Epidermal melanocyte (primary cell): ENCODE measurements around the gene TNNI3K.
"Not testable (repeated sequence)": the region's sequence is repeated elsewhere in the genome, so short reads cannot be mapped to it uniquely, and the experiment has no call there.

Experiments used
- DNase-seq: peaks from one replicate; pipeline ENCODE4 v3.0.0; 2011; ENCODE audit warnings: low spot score; ENCODE audit not compliant: insufficient read length

The TNNI3K gene, protein sequence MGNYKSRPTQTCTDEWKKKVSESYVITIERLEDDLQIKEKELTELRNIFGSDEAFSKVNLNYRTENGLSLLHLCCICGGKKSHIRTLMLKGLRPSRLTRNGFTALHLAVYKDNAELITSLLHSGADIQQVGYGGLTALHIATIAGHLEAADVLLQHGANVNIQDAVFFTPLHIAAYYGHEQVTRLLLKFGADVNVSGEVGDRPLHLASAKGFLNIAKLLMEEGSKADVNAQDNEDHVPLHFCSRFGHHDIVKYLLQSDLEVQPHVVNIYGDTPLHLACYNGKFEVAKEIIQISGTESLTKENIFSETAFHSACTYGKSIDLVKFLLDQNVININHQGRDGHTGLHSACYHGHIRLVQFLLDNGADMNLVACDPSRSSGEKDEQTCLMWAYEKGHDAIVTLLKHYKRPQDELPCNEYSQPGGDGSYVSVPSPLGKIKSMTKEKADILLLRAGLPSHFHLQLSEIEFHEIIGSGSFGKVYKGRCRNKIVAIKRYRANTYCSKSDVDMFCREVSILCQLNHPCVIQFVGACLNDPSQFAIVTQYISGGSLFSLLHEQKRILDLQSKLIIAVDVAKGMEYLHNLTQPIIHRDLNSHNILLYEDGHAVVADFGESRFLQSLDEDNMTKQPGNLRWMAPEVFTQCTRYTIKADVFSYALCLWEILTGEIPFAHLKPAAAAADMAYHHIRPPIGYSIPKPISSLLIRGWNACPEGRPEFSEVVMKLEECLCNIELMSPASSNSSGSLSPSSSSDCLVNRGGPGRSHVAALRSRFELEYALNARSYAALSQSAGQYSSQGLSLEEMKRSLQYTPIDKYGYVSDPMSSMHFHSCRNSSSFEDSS

DNA sequence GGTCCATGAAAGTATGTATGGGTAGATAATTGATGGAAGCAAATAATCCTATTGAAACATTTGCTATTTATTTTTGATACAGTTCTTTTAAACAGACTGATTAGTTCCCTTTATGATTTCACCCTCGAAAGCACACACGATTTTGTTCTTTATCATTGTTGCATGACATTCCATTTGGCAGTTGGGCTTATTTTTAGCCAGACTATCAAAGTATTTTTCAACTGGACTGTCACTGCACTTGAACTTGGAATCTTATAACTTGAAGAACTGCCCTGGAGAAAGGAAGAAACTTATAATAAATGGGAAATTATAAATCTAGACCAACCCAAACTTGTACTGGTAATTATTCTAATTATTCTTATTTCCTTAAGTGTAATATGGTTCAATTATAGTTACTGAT, at the start of gene TNNI3K:
Gene TNNI3K (plus strand): TSS at position 235 of the 400 bp plus-strand sequence. CDS start 65 bp downstream, at position 300.
- DNase-seq, result no peak

DNA sequence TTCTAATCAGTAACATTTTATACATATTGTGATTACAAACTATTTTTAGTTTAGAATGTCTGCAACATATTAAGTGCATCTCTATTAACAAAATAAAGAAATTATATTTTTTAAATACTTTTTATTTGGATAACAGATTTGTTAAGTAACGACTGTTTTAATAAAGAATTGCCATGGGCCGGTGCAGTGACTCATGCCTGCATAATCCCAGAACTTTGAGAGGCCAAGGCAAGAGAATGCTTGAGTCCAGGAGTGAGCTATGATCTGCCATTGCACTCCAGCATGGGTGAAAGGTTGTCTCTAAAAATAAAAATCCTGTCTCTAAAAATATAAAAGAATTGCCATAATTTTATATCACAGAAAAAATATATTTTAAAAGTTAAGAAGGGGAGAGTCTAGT, 41.3 kb upstream of the TNNI3K start:
- DNase-seq, result no peak

- no peak for DNase-seq
These were observed 39.8 kb upstream of the TNNI3K start for GRCh38 chr1:74195339-74195738.

DNA sequence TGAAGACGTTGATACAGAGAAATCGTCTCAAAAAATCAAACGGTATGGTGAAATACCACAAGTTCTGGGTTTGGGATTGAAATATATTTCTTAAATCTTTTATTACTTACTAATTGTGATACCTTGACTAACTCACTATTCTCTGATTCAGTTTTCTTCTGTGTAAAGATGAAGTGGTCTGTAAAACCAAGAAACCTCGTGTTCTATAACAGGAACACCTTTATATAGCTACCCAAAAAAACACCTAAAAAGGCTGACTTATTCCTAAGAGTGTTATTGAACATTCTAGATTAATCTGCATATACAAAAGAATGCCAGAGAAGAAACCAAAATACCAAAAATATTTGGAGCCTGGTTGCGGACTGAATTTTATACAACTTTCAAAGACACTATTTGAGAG, 37.9 kb upstream of the TNNI3K start:
- no peak for DNase-seq

DNA sequence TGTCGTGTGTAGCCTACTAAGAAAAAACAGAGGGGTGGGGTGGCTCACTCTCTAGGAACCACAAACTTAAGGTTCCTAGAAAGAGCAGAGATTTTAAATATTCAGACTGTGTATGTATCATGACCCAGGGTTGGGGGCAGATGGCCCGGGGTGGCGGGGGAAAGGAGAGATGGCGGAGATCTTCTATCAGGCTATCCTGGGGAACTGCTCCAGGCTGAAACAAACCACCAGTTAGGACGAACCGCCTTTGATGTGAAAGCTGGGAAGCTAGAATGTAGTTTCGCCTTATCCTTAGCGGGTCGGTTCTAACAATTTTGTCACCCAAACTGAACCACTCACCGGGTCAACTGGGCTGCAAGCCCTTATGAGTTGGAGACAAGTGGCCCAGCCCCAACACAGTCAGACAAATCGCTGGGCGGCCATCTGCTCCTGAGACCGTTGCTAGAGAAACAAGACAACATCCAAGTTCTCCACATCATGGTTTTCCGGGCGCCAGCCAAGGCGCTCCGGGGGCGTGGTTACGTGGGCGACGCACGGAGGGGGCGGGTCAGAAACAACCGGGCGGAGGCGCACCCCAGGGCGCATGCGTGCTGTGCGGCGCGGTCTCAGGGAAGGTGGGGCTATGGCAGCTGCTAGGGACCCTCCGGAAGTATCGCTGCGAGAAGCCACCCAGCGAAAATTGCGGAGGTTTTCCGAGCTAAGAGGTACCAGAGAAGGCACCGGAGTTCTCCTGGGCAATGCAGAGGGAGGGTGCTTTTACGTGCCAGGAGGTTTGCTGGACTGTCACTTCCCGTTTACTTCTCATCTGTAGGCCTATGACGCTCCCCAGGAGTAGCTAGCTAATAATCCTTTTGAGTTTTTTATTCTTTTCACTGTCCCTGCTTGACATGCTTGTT, 37.3 kb upstream of the TNNI3K start, which contains the start of the genes FPGT and LRRIQ3:
Gene FPGT (plus strand): TSS at position 586 of the 896 bp plus-strand sequence. CDS start 37 bp downstream, at position 623.
Gene LRRIQ3 (minus strand): TSS at position 520 of the 896 bp plus-strand sequence. CDS start 14,492 bp downstream, outside the sequence.
- DNase-seq, result peak; percentile 92

DNA sequence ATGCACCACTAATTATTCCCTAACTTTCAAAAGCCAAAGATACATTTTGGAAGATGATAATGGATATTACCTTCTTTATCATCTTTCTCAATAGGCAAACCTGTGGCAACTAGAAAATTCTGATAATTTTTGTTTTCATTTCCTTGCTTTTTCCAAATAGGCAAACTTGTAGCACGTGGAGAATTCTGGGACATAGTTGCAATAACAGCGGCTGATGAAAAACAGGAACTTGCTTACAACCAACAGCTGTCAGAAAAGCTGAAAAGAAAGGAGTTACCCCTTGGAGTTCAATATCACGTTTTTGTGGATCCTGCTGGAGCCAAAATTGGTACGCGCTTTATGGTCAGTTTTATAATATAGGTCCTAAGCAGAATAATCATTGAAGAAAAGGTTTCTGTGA, 35.7 kb upstream of the TNNI3K start:
- DNase-seq, result no peak

- DNase-seq, result no peak
These were observed 29.9 kb upstream of the TNNI3K start for GRCh38 chr1:74205266-74205665.

GRCh38 chr1:74215229-74215628, 20.0 kb upstream of the TNNI3K start:
- no peak for DNase-seq

GRCh38 chr1:74222701-74223100, 12.5 kb upstream of the TNNI3K start:
- no peak for DNase-seq

- DNase-seq, result no peak
These were observed 11.7 kb upstream of the TNNI3K start for GRCh38 chr1:74223453-74223852.

DNA sequence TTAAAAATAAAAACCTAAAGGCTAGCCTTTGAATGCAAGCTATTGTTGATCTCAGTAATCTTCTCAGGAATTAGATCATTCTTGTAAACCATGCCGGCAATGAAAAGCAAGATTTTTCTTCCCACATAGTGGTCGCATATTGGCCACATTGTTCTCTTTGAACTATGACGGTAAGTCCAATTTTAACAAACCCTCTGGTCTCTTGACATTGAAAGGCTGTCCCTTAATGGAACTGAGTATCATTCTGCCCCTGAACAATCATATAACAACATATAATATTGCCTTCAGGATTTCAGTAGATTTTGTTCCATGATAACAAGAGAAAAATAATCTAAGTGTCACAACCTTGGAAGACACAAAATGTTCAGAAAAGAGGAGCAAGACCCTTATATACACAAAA, 1.3 kb downstream of the TNNI3K start:
- DNase-seq, result no peak

DNA sequence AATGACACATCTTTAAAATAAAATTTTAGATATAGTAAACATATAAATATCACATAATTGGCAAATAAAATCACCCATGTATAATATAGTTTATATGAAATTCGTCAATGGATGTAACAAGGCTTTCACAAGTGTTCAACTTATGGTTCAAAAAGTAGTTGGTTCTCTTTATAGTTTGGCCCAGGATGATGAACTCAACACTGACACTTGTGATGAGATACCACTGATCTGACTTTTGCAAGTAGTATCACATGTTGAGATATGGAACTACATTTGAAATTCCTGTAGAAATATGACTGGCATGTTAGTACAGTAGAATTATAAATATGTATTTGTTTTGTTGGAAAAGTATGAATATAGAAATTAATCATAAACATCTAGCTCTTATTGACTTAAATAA, 1.8 kb downstream of the TNNI3K start:
- no peak for DNase-seq

DNA sequence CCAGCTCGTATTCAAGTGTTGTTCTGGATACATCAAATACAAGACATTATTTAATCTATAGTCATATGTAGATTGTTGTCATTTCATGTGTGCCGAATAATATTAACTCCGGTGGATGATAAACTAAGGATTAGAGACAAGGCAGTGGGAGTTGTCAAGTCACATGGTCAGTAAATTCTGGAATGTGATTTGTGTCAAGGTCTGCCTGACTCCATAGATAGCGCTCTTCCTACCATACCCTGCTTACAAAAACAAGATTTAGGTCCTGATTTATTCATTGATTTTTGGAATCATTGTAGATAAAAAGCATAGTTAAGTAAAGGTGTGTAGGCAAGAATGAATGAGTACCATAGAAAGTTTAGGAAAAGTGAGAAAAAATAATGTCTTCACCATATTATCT, 2.6 kb downstream of the TNNI3K start:
- no peak for DNase-seq

- no peak for DNase-seq
These were observed 10.1 kb downstream of the TNNI3K start for GRCh38 chr1:74245168-74245772.

- no peak for DNase-seq
These were observed 11.1 kb downstream of the TNNI3K start for GRCh38 chr1:74246315-74246714.

DNA sequence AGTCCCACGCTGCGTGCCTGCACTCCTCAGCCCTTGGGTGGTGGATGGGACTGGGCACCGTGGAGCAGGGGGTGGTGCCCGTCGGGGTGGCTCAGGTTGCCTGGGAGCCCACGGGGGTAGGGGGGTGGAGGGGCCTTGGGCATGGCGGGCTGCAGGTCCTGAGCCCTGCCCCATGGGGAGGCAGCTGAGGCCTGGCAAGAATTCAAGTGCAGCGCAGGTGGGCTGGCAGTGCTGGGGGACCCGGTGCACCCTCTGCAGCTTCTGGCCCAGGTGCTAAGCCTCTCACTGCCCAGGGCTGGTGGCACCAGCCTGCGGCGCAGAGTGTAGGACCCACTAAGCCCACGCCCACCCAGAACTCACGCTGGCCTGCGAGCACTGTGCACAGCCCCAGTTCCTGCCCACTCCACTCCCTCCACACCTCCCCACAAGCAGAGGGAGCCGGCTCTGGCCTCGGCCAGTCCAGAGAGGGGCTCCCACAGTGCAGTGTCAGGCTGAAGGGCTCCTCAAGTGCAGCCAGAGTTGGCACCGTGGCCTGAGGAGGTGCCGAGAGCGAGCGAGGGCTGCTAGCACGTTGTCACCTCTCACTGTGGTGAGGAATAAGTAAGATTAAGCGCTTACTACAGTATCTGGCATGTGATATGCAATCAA, 12.8 kb downstream of the TNNI3K start:
- DNase-seq, result no peak

- DNase-seq, result not testable (repeated sequence)
These were observed 18.1 kb downstream of the TNNI3K start for GRCh38 chr1:74253243-74253824.

DNA sequence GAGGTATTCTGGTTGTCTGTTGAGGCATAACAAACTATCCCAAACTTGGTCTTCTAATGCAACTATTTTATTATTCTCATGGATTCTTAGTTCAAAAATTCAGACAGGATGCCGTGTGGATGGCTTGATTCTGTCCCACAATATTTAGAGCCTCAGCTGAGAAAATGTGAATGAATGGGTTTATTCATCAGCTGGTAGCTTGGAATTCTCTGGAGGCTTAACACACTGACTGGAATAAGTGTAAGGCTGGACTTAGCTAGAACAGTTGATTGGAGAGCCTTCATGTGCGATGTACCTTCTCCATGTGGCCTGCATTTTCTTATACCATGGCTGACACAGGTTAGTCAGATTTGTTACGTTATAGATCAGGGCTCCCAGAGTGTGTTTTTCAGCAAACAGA, 30.8 kb downstream of the TNNI3K start:
- DNase-seq, result no peak

DNA sequence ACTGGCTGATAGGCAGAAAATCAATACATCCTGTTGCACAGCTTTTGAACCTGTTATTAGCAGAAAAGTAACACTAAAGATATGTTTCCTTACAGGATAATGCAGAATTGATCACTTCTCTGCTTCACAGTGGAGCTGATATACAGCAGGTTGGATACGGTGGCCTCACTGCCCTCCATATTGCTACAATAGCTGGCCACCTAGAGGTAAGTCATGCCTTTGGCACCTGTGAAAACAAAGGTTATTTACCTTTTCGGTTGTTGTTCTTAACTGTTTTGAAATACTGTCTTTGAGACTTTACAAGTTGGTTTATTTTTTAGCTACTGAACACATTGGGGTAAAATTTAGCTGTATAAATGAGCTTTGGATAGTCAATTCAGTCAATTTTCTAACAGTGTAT, 36.3 kb downstream of the TNNI3K start:
- no peak for DNase-seq
